NCI-H69 (cell line): ENCODE measurements around the gene TSPAN11.
"Not testable (repeated sequence)": the region's sequence is repeated elsewhere in the genome, so short reads cannot be mapped to it uniquely, and the experiment has no call there.

Experiments
- DNase-seq: peaks from one replicate; lab custom pipeline; 2025; lab: John Stamatoyannopoulos, UW

The TSPAN11 gene

GRCh38 chr12:31019561-31019960 lies 93.0 kb downstream of the TSPAN11 start:
- DNase-seq: no peak

GRCh38 chr12:31019976-31020375 lies 93.4 kb downstream of the TSPAN11 start:
- no peak for DNase-seq

- no peak for DNase-seq
Measured at GRCh38 chr12:31020385-31021166, 94.0 kb downstream of the TSPAN11 start.

GRCh38 chr12:31021181-31021580 lies 94.6 kb downstream of the TSPAN11 start:
- no peak for DNase-seq

GRCh38 chr12:31021809-31022494 lies 95.4 kb downstream of the TSPAN11 start:
- DNase-seq: peak; percentile 84

- DNase-seq: no peak
Measured at GRCh38 chr12:31023271-31023724, 96.8 kb downstream of the TSPAN11 start.

- DNase-seq: no peak
Measured at GRCh38 chr12:31026202-31026601, 99.7 kb downstream of the TSPAN11 start.

GRCh38 chr12:31027006-31027405 lies 100.5 kb downstream of the TSPAN11 start:
- not testable (repeated sequence) for DNase-seq

- no peak for DNase-seq
Measured at GRCh38 chr12:31029468-31029867, 102.9 kb downstream of the TSPAN11 start.

- DNase-seq: no peak
Measured at GRCh38 chr12:31029916-31030562, 103.5 kb downstream of the TSPAN11 start.

GRCh38 chr12:31031951-31032335 lies 105.4 kb downstream of the TSPAN11 start:
- no peak for DNase-seq

- DNase-seq: no peak
Measured at GRCh38 chr12:31033146-31033545, 106.6 kb downstream of the TSPAN11 start.

GRCh38 chr12:31033681-31034080 lies 107.1 kb downstream of the TSPAN11 start:
- DNase-seq: no peak

GRCh38 chr12:31034372-31034771 lies 107.8 kb downstream of the TSPAN11 start:
- DNase-seq: no peak

GRCh38 chr12:31035226-31035625 lies 108.7 kb downstream of the TSPAN11 start:
- no peak for DNase-seq

- no peak for DNase-seq
Measured at GRCh38 chr12:31035967-31036665, 109.6 kb downstream of the TSPAN11 start.

- no peak for DNase-seq
Measured at GRCh38 chr12:31037028-31037427, 110.5 kb downstream of the TSPAN11 start.

- DNase-seq: no peak
Measured at GRCh38 chr12:31037931-31038330, 111.4 kb downstream of the TSPAN11 start.

- no peak for DNase-seq
Measured at GRCh38 chr12:31041033-31041564, 114.6 kb downstream of the TSPAN11 start.
